ENCODE measurements around the gene PDE2A.
A peak's percentile ranks its signal among the peaks of the same experiment; 100 is the strongest.
"Not testable (repeated sequence)": the region's sequence is repeated elsewhere in the genome, so short reads cannot be mapped to it uniquely, and the experiment has no call there.

The PDE2A gene

DNA sequence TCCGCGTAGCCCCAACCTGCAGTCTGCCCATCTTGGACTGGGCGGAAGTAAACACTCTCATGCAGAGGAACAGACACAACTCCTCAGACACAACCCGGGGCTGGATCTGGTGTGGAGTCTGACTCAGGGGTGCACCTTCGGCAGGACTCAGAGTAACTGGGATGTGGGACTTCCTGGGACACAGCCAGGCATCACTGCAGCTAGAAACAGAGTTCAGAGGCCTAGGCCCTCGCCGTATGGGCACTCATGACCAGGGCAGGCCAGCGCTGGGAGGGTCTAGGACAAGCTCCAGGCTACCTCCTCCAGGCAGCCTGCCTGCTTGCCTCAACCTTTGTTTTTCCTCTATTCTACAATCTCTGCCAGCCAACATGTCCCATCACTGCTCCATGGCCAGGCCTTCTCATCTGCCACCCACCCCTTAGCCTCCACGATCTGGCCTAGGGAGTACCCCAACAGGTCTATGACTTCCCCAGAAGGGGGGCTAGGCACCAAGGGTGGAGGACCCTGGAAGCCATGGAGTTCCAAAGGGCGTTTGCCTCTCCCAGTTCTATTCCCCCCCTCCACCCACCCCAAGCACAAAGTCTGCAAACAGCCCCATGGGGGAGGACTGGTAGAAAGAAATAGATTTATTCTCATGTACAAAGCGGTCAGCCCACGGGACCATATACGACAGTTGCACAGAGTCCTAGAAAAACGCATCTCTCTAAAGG is 98.5 kb downstream of the PDE2A start:
- DNase-seq (ENCODE audit: low spot score) = no peak

DNA sequence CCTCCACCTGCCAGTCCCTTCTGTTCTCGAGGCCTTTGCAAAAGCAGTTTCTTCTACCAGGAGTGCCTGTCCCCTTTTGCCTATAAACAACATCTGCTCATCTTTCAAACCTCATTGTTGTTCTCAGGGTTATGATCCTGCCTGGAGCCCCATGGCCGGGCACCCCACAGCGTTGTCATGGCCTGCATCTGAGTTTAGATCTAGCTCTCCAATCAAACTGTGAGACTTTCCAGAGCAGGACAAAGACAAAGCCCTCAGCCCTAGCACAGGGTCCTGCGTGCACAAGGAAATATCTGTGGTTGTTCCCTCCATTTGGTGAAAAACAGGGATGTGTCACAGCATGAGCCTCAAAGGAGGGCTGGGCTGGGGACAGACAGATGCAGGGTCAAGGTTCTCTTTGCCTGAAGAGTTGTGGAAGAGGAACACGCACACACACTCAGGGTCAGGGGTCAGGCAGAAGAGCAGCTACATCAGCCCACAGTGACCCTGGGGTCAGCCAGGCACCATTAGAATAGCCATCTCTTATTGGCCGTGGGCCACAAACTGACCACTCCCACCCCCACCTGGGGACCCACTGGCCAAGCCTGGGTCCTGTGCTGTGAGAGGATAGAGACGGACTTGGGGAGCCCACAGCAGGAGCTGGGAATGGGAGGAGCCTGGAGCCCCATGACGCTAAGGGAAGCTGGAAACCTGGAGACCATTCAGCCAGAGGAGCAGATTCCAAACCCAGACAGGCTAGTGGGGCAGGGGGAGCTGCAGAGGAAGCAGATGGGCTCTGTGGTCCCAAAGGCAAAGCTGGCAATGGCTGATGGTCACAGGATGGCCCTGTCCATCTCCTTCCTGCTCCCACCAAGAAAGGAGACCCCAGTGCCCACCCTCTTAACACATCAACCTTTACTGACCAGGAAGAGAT is 99.4 kb downstream of the PDE2A start:
- no peak for DNase-seq (ENCODE audit: low spot score)

DNA sequence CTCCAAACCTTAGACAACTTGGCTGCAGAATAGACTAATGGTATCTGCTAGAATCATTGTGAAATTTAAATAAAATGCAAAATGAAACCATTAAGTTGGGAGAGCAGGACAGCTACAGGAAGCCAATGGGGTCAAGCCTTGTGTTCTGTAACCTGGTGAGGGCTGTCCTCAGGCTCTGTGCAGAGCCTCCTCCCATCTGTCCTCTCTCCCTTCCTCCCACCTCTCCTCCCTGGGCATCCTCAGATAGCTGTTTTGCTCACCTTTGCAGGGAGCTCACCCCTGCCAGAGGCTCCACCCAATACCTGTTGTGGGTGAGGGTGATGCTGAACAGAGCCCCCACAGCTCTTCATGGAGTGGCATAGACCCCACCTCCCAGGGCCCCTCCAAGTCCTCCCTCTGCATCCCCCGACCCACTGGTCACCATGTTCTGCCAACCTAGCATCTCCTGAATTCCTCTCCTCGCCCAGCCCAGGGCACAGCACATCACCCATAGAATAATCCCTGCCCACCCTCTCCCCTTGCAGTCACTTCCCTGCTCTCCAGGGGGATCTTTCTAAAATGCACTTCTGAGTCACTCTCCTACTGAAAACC is 100.3 kb downstream of the PDE2A start:
- DNase-seq (ENCODE audit: low spot score) = no peak

DNA sequence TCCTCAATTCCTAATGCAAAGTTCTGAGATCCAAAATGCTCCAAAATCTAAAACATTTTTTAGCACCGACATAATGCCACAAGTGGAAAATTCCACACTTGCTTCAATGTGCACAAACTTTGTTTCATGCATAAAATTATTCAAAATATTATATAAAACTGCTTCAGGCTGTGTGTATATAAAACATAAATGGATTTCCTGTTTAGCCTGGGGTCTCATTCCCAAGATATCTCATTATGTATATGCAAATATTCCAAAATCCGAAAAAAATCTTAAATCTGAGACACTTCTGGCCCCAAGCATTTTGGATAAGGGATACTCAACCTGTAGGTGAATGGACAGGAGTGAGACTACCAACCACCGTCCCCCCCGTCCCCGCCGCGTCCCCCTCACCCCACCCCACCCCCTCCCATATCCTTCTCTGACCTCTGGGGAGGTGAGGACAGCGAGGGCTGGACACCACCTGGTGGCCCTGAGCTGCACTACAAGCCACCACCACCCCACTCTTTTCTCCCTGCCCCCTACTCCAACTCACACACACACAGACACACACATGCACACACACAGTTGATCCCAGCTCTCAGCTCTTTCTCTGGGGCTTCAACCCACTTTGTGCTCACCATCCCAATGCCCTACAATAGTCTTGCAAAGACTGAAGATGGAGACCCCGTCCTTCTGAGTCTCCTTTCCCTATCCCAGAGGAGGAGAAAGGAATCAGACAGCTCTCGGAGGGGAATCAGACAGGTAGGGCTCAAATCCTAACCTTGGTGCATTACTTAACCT is 101.0 kb downstream of the PDE2A start:
- peak; percentile 80 for DNase-seq (ENCODE audit: low spot score)

DNA sequence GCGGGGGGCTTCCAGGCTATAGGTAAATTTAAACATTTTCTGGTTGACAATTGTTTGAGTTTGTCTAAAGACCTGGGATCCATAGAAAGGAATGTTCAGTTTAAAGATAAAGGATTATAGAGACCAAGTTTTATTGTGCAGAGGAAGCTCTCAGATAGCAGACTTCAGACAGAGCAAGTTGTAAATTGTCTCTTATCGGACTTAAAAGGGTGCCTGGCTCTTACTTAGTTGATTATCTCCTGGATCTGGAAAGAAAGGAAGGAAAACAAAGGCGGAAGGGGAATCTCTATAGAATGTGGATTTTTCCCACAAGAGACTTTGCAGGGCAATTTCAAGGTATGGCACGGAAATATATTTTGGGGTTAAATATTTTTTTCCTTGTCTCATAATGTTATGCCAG is 101.7 kb downstream of the PDE2A start:
- not testable (repeated sequence) for DNase-seq (ENCODE audit: low spot score)

DNA sequence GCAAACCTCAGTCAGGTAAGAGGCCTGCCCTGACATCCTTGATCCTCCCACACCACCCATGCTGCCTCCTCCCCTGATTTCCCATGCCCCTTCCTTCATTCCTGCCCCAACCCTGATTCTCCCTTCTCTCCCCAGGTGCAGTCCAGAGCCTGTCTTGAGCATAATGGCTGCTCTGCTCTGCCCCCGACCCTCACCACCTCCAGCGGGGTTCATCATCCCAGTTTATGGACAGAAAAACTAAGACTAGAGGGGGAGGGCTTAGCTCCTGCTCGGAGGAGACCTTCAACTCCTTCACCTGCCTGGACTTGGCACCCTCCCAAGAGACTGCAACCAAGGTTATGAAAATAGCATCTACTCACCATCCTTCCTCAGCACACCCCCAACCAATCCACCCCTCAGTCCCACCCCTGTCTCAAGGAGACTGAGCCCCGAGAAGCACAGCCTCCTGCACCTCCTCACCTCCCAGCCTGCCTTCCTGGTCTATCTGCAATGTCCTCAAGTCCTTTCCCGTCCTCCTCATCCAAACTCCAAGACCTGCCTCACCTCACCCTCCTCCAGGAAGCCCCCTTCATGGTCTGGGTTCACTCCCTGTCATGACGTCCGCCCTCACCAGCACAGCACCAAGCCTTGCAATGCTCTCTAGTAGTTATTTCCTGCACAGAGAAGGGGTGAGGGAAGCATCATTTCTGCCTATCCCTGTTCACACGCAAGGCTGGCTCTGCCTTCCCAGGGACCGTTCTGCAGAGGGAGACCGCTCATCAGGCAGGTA is 103.1 kb downstream of the PDE2A start:
- DNase-seq (ENCODE audit: low spot score) = no peak

DNA sequence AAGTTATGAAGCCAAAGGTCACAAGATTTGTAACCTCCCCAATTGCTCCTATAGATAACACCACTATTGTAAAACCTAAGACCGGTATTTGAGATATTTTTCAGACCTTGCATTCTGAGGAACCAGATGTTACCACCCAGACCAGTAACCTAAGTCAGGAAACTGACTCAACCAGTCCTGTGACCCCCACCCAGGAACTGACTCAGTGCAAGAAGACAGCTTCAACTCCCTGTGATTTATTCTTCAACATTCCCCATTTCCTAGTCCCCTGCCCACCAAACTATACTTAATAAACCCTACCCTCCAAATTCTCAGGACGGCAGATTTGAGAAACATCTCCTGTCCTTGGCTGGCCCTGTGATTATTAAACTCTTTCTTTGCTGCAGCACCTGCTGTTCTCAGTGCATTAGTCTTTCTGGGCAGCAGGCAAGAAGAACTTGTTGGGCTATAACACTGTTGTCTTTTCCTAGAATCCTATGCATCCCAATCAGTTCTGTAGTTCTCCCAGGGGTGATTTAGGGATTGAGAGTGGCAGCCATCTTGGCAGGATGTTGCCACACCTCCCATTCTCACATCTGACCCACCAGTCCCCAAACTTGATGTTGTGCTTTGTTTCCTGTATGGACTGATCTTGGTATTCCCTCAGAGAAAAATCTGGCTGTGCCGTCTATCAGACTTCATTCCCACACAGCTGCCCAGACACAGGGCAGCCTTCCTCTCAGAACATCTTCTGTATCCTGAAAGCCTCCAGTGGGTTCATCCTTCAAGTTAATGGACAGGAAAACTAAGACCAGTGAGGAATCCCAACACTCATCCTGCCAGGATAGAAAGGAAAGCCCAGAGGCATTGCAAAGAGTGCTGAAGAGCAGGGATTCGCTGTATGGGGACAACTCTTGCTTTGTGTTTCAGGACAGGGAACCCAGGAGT is 104.0 kb downstream of the PDE2A start:
- no peak for DNase-seq (ENCODE audit: low spot score)

DNA sequence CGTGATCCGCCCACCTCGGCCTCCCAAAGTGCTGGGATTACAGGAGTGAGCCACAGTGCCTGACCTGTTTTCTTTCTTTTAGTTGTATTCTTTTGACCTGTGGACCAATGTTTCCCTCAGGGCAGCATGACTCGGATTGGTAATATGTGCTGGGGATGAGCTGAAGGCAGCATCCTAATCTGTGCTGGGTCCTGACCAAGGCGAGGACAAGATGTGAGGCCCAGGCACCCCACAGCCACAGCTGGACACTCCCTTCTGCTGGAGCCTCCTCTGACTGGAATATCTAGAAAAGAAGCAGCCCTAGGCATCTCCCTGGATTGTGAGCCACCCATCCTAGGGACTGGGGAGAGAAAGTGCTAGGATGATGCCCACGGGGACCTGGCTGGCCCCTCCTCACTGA is 105.4 kb downstream of the PDE2A start:
- no peak for DNase-seq (ENCODE audit: low spot score)

DNA sequence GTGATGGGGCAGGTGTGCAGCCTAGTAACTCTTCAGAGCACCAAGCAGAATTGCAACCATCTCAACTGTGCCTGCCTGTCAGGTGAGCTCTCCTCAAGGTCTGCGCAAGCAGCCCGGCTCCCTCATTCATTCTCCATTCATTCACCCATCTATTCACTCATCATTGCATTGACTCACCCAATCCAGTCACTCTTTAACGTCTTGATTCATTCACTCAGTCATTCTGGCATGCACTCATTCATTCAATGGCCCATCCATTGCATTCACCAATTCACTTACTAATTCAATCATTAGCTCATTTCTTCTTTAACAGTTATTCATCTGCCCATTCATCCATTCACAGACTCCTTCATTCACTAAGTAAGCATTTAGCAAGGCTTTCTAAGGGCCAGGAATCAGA is 111.8 kb downstream of the PDE2A start:
- no peak for DNase-seq (ENCODE audit: low spot score)

DNA sequence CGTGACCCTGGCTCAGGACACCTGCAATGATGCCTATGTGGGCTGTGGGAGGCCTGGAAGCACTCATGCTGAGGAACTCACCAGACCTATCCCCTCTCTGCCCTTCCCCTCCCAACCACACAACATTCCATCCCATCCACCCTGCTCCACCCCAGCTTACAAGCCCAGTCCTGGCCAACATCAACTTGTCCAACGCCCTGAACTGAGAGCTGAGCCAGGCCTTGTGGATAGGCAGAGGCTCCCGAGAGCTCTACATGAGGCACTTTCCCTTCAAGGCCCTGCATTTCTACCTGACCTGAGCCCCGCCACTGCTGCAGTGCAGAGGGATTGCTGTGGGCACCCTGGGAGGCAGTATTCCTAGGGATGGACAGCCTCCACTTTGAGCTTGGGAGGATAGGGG is 112.4 kb downstream of the PDE2A start:
- no peak for DNase-seq (ENCODE audit: low spot score)

DNA sequence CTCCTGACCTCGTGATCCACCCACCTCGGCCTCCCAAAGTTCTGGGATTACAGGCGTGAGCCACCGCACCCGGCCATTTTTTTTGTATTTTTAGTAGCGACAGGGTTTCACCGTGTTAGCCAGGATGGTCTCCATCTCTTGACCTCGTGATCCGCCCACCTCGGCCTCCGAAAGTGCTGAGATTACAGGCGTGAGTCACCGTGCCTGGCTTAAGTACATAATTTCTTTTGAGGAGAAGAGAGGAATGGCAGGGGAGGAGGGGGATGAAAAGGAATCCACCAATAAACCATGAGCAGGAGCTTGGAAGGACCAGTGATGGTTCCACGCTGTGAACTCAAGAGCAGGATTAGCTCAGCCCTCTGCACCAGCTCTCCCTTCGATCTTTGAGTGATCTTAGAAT is 113.4 kb downstream of the PDE2A start:
- DNase-seq (ENCODE audit: low spot score) = not testable (repeated sequence)

DNA sequence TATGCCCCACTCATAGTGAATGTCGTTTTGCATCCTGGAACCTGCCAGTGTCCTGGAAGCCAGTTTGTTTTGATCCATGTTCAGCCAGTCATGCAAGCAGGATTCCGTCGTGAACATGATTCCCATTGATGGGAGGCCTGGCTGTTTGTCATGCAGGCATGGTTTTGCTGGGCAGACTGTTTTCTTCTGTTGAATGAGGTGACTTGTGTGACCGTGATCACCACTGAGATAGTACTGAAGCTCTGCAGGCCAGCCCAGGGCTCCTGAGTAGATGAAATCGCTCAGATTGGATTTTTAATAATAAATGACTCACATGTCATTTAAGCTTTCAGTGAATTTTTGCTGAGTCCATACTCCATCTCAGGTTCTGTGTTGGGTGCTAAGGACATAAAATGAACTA is 117.8 kb downstream of the PDE2A start:
- no peak for DNase-seq (ENCODE audit: low spot score)

DNA sequence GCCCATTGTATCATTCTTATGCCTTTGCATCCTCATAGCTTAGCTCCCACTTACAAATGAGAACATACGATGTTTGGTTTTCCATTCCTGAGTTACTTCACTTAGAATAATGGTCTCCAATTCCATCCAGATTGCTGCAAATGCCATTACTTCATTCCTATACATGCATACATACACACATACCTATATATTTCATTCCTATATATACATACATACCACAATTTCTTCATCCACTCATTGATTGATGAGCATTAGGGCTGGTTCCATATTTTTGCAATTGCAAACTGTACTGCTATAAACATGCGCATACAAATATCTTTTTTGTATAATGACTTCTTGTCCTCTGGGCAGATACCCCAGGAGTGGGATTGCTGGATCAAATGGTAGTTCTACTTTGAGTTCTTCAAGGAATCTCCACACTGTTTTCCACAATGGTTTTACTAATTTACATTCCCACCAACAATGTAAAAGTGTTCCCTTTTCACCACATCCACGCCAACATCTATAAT is 119.2 kb downstream of the PDE2A start:
- DNase-seq (ENCODE audit: low spot score) = not testable (repeated sequence)

DNA sequence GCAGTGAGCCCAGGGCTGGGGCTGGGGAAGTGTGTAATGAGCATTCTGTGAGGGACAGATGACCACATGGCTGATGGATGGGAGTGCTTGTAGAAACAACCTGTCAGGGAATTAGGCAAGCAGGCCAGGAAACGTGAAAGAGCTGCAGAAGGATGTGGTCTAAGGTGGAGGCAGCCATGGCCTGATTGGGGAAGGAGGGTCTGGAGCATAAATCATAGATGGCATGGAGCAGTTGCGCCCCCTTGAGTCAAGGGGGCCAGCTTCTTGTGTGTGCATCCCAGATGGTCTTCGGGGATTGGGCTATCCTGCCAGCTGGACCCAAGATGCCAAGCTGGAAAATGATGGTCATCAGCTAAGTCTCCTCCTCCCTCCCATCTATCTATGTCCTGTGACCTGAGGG is 120.5 kb downstream of the PDE2A start:
- DNase-seq (ENCODE audit: low spot score) = no peak

DNA sequence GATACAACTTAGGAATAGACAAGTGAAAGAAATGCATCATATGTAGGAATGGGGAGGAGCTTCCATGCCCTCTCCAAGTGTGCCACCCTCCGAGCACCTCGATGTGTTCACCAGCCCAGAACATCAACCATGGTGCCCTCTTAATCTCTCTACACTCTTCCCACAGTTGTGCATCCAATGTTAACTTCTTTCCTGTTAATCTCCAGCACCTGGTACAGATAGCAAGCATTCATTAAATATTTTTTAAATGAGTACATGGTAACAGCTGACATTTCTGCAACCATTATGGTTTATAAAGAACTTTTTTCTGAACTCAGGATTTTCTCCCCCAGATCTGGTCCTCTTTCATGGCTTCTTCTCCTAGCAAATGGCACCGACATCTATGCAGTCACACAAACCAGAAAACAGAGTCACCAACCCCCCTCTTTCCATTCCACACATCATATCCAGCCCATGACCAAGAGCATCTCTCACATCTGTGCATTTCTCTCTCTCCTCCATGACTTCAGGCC is 121.8 kb downstream of the PDE2A start:
- DNase-seq (ENCODE audit: low spot score) = no peak

DNA sequence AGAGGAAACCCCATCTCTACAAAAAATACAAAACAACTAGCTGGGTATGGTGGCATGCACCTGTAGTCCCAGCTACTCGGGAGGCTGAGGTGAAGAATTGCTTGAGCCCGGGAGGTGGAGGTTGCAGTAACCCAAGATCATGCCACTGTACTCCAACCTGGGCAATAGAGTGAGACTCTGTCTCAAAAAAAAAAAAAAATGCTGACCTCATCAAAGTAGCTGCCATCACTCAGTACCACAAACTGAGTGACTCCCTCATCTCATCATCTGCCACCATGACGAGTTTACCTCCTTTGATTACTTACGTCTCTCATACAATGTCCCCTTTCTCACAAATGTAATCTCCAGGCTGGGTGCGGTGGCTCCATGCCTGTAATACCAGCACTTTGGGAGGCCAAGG is 122.7 kb downstream of the PDE2A start:
- DNase-seq (ENCODE audit: low spot score) = no peak

DNA sequence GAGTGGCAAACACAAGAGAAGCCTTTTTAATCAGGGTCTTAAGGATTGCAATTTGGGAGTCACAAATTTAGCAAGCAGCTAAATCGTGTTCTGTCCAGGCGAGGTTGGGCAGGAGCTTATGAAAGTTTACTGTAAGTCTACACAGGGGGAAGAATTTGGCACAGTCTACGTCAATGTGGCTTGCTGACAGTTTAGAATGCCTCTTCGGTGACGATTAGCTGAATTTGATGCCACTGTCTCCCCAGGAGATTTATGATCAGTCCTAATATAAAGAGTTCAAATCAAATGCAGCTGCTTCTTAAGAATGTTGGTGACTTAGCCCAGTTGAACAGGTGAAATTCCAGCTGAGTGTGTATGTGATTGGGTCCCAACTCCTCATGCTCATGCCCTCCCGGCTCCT is 125.8 kb downstream of the PDE2A start:
- no peak for DNase-seq (ENCODE audit: low spot score)

DNA sequence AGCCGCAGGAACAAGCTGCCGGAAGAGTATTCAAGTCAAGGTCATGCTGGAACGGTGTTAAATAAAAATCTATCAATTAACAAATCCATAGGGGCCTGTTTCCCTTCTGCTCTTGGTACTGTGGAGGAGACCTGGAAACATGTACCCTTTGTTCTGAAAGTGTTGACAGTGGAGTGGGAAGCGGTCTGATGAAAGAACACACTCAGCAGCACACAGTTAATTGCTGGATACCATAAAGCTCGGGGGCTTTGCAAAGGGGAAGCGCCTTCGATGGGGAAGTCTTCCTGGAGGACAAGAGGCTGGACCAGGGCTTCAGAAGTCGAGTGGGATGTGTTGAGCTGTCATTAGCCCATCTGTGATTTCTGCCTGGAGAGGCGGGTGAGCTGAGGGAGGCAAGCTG is 127.4 kb downstream of the PDE2A start:
- no peak for DNase-seq (ENCODE audit: low spot score)

DNA sequence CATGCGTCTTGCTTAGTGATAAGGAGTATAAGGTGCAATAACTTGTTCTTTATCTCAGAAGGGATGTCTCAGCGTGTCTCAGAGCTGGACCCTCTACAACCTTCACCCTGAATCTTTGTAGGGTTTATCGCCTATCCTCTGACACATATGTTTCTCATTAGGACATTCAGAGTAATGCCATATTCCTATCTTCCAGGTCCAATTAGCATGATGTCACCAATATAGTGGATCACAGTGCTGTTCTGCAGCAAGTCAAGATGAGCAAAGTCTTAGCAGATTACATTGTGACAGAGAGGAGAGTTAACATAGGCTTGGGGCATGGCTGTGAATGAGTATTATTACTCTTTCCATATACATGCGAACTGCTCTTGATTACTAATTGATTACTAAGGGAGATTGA is 129.6 kb downstream of the PDE2A start:
- no peak for DNase-seq (ENCODE audit: low spot score)
